ENCODE measurements around the gene SHROOM3.
"Not testable (repeated sequence)": the region's sequence is repeated elsewhere in the genome, so short reads cannot be mapped to it uniquely, and the experiment has no call there.

The SHROOM3 gene

DNA sequence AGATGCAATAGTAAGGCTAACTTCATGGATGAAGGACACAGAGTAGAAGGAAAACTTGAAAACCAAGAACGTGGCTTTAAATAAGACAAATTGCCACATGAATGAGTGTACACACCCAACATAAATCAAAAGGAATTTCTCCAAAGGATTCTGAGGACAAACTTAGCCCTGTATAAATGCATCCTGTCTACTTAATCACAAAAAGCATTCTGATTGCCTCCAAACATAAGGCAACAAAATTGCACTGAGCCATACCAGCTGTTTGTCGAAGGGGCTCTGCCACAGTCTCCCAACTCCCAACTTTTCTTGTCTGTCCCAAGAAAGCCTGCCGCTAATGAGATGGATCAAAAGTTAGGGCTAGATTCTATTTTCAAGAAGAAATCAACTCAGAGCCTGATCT, 268.6 kb downstream of the SHROOM3 start:
- no peak for DNase-seq

GRCh38 chr4:76704133-76704881, 269.3 kb downstream of the SHROOM3 start:
- no peak for DNase-seq

DNA sequence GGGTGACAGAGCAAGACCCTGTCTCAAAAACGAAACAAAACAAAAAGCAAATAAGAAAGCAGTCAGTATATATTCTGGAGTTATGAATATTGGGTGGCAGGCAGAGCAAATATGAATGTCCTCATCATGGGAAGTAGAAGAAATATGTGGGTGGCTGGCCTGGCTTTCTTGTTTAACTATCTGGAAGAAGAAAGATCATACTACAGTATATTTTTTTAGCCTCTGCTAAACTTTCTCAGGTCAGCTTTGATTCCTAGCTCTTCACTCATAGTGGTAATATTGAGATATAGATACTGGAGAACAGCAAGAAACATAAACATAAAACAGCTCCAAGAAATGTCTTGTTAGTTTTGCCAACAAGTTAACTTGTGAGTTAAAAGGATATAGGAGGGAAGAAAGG, 270.4 kb downstream of the SHROOM3 start:
- DNase-seq = no peak

- no peak for DNase-seq
Observed at GRCh38 chr4:76706581-76706980, 271.6 kb downstream of the SHROOM3 start.

- no peak for DNase-seq
Observed at GRCh38 chr4:76708971-76709771, 274.1 kb downstream of the SHROOM3 start.

DNA sequence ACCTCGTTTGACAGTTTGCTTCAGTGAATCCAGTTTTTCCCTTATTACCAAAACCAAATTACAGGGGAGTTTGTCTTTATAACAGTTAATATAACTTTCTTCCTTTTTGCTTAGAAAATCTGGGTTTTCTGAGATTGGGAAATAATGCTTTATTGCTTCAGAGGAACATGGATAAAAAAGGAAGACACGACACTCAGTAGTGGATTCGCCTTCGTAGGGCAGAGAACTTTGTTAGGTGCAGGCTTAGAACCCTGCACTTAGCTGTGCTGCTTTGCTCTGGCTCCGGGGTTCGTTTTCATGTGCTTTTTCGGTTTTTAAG, 274.7 kb downstream of the SHROOM3 start:
- DNase-seq = no peak

GRCh38 chr4:76712564-76712963, 277.5 kb downstream of the SHROOM3 start:
- DNase-seq = no peak

DNA sequence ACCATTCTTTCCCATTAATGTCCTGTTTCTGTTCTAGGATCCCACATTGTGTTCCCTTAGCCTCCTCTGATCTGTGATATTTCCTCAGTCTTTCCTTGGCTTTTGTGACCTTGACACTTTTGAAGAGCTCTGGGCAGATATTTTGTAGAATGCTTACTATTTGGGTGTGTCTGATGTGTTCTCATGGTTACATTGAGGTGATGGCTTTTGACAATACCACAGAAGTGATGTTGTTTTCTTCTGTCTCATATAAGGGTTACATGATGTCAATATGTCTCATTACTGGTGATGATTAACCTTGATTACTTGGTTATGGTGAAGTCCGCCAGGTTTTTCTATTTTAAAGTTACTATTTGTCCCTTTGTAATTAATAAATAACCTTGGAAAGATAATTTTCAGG, 279.2 kb downstream of the SHROOM3 start:
- no peak for DNase-seq

- DNase-seq = no peak
Observed at GRCh38 chr4:76716020-76716419, 281.0 kb downstream of the SHROOM3 start.

- no peak for DNase-seq
Observed at GRCh38 chr4:76716658-76717057, 281.6 kb downstream of the SHROOM3 start.

DNA sequence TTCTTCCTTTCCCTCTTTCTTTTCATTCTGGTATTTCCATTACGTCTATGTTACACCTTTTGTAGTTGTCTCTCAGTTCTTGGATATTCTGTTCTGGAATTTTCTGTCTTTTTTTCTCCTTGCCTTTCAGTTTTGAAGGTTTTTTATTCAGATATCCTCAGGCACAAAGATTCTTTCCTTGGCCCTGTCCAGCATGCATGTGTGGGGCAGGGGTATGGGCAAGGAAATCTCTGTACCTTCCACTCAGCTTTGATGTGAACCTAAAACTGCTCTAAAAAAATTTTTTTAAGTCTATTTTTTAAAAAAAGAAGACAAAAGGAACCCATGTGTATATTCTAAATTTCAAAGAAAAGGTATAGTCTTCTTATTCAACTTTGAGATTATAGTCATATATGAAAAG, 282.4 kb downstream of the SHROOM3 start:
- no peak for DNase-seq

DNA sequence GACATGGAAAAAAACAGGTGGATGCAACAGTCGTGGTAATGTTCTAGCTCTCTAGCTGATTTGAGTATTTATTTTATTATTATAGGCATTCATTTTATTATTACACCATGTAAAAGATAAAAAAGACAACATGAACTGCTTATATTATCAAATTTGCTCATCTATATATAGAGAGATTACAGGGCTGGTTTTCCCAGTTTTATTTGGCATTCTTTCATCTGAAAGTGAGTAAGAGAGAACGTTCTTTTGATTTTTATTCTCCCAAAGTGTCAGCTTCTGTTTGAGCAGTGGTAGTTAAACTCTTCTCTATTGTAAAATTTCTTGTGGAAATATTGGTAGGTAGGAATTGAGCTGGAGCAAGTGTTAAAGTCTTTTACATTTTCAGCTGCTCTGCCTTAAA, 283.0 kb downstream of the SHROOM3 start:
- DNase-seq = no peak

DNA sequence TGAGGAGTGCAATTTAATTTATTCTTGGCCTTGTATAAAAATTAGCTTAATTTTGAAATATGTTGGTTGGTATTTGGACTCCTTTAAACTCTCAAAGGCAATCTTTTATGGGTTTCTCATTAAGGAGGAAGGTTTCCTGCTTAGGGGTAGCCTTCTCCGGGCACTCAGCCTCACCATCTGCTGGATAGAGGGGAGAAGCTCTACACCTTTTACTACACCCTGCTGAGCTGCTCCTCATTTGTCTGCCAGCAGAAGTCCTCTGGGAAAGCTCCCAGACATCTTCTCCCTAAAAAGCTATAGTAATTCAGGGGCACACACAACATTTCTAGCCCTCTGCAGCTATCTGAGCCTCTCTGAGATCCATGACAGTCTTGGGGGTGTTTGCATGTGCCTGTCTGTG, 283.8 kb downstream of the SHROOM3 start:
- no peak for DNase-seq

DNA sequence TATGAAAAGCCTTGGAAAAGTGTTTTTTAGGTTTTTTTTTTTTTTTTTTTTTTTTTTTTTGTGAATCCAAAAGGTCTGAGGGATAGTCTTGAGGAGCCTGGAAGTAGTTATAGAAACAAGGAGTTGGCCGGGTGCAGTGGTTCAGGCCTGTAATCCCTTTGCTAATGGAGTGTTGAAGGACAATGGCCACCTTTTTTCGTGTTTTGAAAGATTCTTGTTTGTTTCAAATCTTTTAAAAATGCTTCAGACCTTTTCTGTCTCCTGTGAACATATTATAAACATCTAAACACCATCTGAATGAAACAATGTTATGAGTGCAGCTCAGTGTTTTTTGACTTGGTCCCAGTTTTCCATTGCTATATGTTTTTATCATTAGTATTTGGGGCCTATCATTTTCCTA, 285.1 kb downstream of the SHROOM3 start:
- no peak for DNase-seq

GRCh38 chr4:76722146-76722545, 287.1 kb downstream of the SHROOM3 start:
- not testable (repeated sequence) for DNase-seq

DNA sequence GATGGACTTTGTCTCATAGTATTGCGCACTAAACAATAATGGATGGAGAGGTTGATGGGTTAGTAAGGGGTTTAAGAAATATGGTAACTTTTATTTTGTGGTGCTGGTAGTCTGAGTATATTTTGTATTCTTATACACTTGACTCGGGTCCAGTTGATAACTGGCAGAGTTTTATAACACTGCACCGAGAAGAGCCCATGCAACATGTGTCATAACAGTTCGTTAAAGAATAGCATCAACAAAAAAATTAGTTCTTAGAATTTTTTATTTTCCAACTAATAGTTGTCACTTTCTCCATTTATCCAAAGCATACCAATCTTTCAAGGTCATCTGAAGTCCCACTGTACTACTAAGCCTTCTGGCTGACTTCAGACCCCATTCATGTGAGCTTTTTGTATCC, 287.8 kb downstream of the SHROOM3 start:
- DNase-seq = no peak

DNA sequence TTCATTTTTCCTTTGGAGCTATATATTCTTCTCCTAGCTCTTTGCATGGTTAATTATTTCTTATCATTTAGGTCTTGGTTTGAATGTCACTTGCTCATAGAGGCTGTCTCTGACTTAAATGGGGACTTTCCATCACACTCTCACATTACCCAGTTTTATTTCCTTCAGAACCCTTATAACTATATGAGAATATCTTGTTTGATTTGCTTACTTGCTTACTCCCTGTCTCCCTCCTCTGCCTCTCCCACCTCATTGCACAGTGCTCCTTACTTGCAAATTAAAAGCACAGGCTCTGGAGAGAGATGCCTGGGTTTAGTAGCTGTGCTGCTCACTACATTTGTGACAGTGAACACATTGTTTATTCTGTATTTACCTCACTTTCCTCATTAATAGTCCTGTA, 288.3 kb downstream of the SHROOM3 start:
- no peak for DNase-seq

GRCh38 chr4:76723924-76724323, 288.9 kb downstream of the SHROOM3 start:
- DNase-seq = no peak

DNA sequence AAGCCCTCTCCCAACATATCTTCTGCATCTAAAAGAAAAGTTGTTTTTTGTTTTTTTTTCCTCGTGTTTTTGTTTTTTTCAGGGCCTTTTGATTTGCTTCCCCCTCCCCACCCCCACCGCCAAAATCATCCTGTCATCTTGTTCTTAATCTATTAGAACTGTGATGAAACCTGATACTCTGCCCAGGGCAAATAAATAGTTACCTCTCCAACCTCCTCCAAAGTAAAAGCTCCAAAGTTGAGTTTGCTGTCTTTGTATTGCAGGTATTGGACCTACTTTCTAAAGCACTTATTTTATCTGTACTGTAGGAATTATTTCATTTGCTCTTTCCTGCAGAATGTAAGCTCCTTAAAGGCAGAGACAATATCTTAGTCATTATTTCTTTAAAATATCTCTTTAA, 290.0 kb downstream of the SHROOM3 start:
- DNase-seq = no peak

DNA sequence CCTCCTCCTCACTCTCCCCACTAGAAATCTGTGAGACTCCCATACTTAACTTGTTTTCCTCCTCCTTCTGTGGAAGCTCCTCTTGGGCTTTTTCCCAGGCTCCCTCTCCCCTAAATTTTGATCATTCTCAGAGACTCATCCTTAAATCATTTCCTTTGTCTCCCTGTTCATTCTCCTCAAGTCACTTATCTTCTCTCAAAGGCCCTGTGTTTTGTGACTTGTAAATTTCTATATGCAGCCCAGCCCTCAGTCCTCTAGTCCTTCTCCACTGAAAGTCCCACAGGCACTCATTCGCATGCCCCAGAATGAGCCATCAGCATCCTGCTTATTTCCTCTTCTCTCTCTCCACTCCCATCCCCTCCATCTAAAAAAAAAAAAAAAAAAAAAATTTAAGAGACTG, 291.1 kb downstream of the SHROOM3 start:
- DNase-seq = no peak

- DNase-seq = no peak
Observed at GRCh38 chr4:76726631-76727030, 291.6 kb downstream of the SHROOM3 start.

- not testable (repeated sequence) for DNase-seq
Observed at GRCh38 chr4:76727934-76728333, 292.9 kb downstream of the SHROOM3 start.

- DNase-seq = no peak
Observed at GRCh38 chr4:76729460-76729859, 294.4 kb downstream of the SHROOM3 start.

- DNase-seq = no peak
Observed at GRCh38 chr4:76729980-76730379, 295.0 kb downstream of the SHROOM3 start.

DNA sequence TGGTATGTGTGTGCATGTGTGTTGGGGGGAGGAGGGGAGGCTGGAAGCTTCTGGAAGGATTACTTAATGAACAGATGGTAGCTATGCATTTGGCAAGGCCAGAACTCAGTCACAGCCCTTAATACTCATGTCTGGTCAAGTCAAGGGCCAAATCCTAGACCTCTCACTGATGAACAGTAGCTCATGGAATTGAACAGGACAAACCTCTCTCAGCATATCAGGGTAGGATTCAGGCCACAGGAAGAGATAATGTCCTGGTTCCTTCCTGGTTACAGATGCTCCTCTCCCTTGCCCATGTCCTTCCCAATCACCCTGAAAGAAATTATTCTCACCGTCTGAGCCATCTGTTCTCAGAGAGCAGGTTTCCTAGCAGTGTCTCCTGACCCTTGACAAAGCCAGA, 297.2 kb downstream of the SHROOM3 start:
- no peak for DNase-seq

All from activated CD8-positive, alpha-beta memory T cell treated with anti-CD3 and anti-CD28 coated beads for 24 hours (primary cell).